Osteocyte (in vitro differentiated cells): ENCODE results near the gene CYB5D1. TPM values are rescaled to one million over a fixed set of nuclear protein-coding genes. Genes with fewer than 3 reads are reported as not detected.
"Not testable (repeated sequence)": the region's sequence is repeated elsewhere in the genome, so short reads cannot be mapped to it uniquely, and the experiment has no call there.

ENCODE experiments used
- DNase-seq: peaks from one replicate; pipeline ENCODE4 v3.0.0; 2021; ENCODE audit warnings: mixed read lengths; ENCODE audit not compliant: unreplicated experiment; ENCODE audit errors: extremely low spot score
- H3K27ac Mint-ChIP-seq: one replicate; pipeline ENCODE4 v1.8.0; 2021; ENCODE audit warnings: mild to moderate bottlenecking, mixed read lengths; ENCODE audit not compliant: unreplicated experiment
- H3K27me3 Mint-ChIP-seq: one replicate; pipeline ENCODE4 v1.8.0; 2021; ENCODE audit warnings: mixed read lengths; ENCODE audit not compliant: unreplicated experiment
- H3K36me3 Mint-ChIP-seq: one replicate; pipeline ENCODE4 v1.8.0; 2021; ENCODE audit warnings: mixed read lengths; ENCODE audit not compliant: unreplicated experiment
- H3K4me1 Mint-ChIP-seq: one replicate; pipeline ENCODE4 v1.8.0; 2021; ENCODE audit warnings: mixed read lengths; ENCODE audit not compliant: unreplicated experiment
- H3K4me3 Mint-ChIP-seq: one replicate; pipeline ENCODE4 v1.8.0; 2021; ENCODE audit warnings: mild to moderate bottlenecking, moderate library complexity, mixed read lengths; ENCODE audit not compliant: unreplicated experiment
- H3K9me3 Mint-ChIP-seq: one replicate; pipeline ENCODE4 v1.8.0; 2021; ENCODE audit warnings: mixed read lengths; ENCODE audit not compliant: unreplicated experiment
- long read RNA-seq: library from polyadenylated mRNA; unstranded; transcript quantifications from one replicate; pipeline ENCODE4 v2.0.0, GENCODE V29; 2021
- total RNA-seq: library from RNA; stranded (reverse); gene quantifications from 2 replicates; pipeline ENCODE4 v1.2.1, GENCODE V29; 2021
- TF ChIP-seq, protein P1 (sequence below): fragments of 200-600 bp; sonication (generic); IDR thresholded peaks from 2 replicates; pipeline ENCODE4 v1.5.0; 2021; ENCODE audit warnings: antibody characterized with exemption, mild to moderate bottlenecking, moderate library complexity

CYB5D1 gene, protein sequence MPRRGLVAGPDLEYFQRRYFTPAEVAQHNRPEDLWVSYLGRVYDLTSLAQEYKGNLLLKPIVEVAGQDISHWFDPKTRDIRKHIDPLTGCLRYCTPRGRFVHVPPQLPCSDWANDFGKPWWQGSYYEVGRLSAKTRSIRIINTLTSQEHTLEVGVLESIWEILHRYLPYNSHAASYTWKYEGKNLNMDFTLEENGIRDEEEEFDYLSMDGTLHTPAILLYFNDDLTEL
- 8.5 and 10.2 TPM in 2 replicates for total RNA-seq
- long read RNA-seq, transcript CYB5D1-201 (4 exons, 3,509 nt): major isoform, 14 of 22 reads
- long read RNA-seq, partial matches to known transcripts: 4 of 22 reads
- long read RNA-seq, other reads (novel, unspliced or antisense): 1 of 22 reads

GRCh38 chr17:7857713-7858521, at the start of gene CYB5D1:
Gene CYB5D1 (plus strand): TSS chr17:7858003. CDS start chr17:7858135, 132 bp downstream.
- H3K4me3 Mint-ChIP-seq: no peak within 1 kb of the TSS
- peak; percentile 92 for DNase-seq
- no peak within 1 kb of the TSS for H3K27ac Mint-ChIP-seq
- no peaks in the 10 kb centered on the region for H3K9me3 Mint-ChIP-seq
- H3K27me3 Mint-ChIP-seq: no peaks in the 10 kb centered on the region
- TF ChIP-seq, protein P1, sequence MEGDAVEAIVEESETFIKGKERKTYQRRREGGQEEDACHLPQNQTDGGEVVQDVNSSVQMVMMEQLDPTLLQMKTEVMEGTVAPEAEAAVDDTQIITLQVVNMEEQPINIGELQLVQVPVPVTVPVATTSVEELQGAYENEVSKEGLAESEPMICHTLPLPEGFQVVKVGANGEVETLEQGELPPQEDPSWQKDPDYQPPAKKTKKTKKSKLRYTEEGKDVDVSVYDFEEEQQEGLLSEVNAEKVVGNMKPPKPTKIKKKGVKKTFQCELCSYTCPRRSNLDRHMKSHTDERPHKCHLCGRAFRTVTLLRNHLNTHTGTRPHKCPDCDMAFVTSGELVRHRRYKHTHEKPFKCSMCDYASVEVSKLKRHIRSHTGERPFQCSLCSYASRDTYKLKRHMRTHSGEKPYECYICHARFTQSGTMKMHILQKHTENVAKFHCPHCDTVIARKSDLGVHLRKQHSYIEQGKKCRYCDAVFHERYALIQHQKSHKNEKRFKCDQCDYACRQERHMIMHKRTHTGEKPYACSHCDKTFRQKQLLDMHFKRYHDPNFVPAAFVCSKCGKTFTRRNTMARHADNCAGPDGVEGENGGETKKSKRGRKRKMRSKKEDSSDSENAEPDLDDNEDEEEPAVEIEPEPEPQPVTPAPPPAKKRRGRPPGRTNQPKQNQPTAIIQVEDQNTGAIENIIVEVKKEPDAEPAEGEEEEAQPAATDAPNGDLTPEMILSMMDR: no peak
- peaks cover 8% of the 10 kb centered on the region for H3K36me3 Mint-ChIP-seq
- H3K4me1 Mint-ChIP-seq: peaks cover 10% of the 10 kb centered on the region

GRCh38 chr17:7809086-7809790, 48.6 kb upstream of the CYB5D1 start:
- Mint-ChIP-seq H3K36me3 (peaks cover 3% of the 10 kb centered on the region), H3K9me3 (no peaks in the 10 kb centered on the region), H3K4me1 (no peaks in the 10 kb centered on the region), H3K27ac (no peak overlapping the region), H3K4me3 (no peak overlapping the region), H3K27me3 (peaks cover 44% of the 10 kb centered on the region)
- no peak for DNase-seq
- TF ChIP-seq, protein P1: no peak

GRCh38 chr17:7809791-7810343, 47.9 kb upstream of the CYB5D1 start:
- not testable (repeated sequence) for H3K27ac Mint-ChIP-seq, DNase-seq, H3K36me3 Mint-ChIP-seq, H3K9me3 Mint-ChIP-seq, H3K4me1 Mint-ChIP-seq, H3K4me3 Mint-ChIP-seq
- peaks cover 44% of the 10 kb centered on the region for H3K27me3 Mint-ChIP-seq

GRCh38 chr17:7811251-7811650, 46.6 kb upstream of the CYB5D1 start:
- DNase-seq: no peak
- no peak overlapping the region for H3K27ac Mint-ChIP-seq
- peaks cover 38% of the 10 kb centered on the region for H3K27me3 Mint-ChIP-seq
- H3K4me3 Mint-ChIP-seq: no peak overlapping the region
- H3K4me1 Mint-ChIP-seq: no peaks in the 10 kb centered on the region
- H3K36me3 Mint-ChIP-seq: peaks cover 3% of the 10 kb centered on the region
- H3K9me3 Mint-ChIP-seq: no peaks in the 10 kb centered on the region
- TF ChIP-seq, protein P1: no peak

DNA sequence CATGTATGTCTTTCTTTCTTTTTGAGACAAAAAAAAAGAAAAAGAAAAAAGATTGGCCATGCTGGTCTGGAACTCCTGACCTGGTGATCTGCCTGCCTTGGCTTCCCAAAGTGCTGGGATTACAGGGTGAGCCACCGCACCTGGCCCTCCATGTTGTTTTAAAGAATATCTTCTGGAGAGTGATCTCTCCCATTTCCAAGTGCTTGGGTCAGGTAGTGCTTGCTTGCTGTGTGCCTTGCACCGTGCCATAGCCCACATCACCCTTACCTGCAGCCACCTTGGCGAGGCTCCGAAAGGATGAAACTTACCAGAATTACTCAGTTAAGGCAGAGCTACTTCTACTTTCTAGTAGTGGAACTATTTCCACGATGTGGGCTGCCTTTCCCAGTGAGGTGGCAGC, 42.8 kb upstream of the CYB5D1 start:
- H3K4me3 Mint-ChIP-seq: no peak overlapping the region
- no peaks in the 10 kb centered on the region for H3K36me3 Mint-ChIP-seq
- H3K4me1 Mint-ChIP-seq: no peaks in the 10 kb centered on the region
- H3K9me3 Mint-ChIP-seq: no peaks in the 10 kb centered on the region
- H3K27me3 Mint-ChIP-seq: peaks cover 39% of the 10 kb centered on the region
- no peak for DNase-seq
- H3K27ac Mint-ChIP-seq: no peak overlapping the region
- TF ChIP-seq, protein P1: no peak
